ENCODE results near the gene RSPO3. TPM values are rescaled to one million over a fixed set of nuclear protein-coding genes. Genes with fewer than 3 reads are reported as not detected.

Gene RSPO3
- total RNA-seq, 1 experiment from 2014 or later = not detected

DNA sequence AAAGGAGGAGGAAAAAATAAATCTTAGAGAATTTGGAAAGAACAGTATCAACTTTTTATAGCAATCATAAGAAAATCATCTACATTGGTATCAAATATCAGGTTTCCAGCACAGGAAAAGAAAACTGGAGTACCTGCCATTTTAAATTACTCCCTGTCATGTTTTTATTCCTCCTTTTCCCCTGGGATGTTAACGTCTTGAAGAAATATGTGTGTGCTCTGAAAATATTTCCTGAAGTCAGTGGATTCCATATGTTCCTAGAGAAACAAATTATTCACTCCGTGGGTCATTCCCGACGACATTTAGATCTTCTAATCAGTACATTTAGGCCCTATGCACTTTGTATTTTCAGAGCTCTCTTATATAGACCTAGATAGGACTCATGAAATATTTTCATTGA is 42.0 kb upstream of the RSPO3 start:
- H2AFZ ChIP-seq = no peak overlapping the region
- H3K4me3 ChIP-seq = no peak overlapping the region
- no peaks in the 10 kb centered on the region for H3K9me3 ChIP-seq (ENCODE audit: insufficient read depth, low read depth)
- H3K36me3 ChIP-seq (ENCODE audit: low read depth) = no peaks in the 10 kb centered on the region
- H3K79me2 ChIP-seq (ENCODE audit: low read depth) = no peaks in the 10 kb centered on the region
- no peak overlapping the region for H3K27ac ChIP-seq
- H3K4me2 ChIP-seq = no peak overlapping the region
- DNase-seq = no peak
- H3K4me1 ChIP-seq (replicated peaks; ENCODE audit: insufficient read depth) = peaks cover 5% of the 10 kb centered on the region
- no peaks in the 10 kb centered on the region for H3F3A ChIP-seq (ENCODE audit: insufficient read depth, low read depth)
- intact Hi-C loops (cut with micrococcal nuclease; ENCODE audit: unreplicated experiment) = no loop called here
- ChIA-PET POLR2A (ENCODE audit: unreplicated experiment) (no interaction called here), CTCF (no interaction called here)
- H3K9me2 ChIP-seq (ENCODE audit: insufficient read depth) = no peaks in the 10 kb centered on the region
- TF ChIP-seq, protein P1, sequence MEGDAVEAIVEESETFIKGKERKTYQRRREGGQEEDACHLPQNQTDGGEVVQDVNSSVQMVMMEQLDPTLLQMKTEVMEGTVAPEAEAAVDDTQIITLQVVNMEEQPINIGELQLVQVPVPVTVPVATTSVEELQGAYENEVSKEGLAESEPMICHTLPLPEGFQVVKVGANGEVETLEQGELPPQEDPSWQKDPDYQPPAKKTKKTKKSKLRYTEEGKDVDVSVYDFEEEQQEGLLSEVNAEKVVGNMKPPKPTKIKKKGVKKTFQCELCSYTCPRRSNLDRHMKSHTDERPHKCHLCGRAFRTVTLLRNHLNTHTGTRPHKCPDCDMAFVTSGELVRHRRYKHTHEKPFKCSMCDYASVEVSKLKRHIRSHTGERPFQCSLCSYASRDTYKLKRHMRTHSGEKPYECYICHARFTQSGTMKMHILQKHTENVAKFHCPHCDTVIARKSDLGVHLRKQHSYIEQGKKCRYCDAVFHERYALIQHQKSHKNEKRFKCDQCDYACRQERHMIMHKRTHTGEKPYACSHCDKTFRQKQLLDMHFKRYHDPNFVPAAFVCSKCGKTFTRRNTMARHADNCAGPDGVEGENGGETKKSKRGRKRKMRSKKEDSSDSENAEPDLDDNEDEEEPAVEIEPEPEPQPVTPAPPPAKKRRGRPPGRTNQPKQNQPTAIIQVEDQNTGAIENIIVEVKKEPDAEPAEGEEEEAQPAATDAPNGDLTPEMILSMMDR (conservative IDR thresholded peaks at IDR 0.05) = no peak
- no peak for TF ChIP-seq EZH2 (IDR thresholded peaks at IDR 0.05; ENCODE audit: low read depth)
- no TSS peak for BruUV-seq (replicated peaks)
- H4K20me1 ChIP-seq (ENCODE audit: insufficient read depth) = no peaks in the 10 kb centered on the region
- no peaks in the 10 kb centered on the region for H3K27me3 ChIP-seq (ENCODE audit: insufficient read depth, low read depth)

DNA sequence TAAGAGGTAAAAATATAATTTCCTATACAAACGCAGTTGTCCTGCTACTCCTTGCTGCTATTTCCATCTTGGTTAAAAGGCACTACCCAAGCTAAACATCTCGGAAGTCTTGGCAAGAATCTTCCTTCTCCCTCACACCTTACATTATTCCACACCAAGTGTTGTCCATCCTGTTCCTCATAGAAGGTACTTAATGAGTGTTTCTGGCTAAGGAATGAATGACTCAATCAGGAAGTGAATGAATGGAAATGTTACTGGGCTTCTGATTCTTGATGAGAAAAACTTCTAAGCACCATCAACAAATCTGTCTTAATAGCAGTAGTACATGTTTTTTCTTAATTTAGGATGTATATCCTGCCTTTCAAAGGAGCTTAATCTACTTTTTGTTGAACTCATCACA is 40.6 kb upstream of the RSPO3 start:
- no peak for DNase-seq
- POLR2A ChIA-PET (ENCODE audit: unreplicated experiment) = no interaction called here
- H3K79me2 ChIP-seq (ENCODE audit: low read depth) = no peaks in the 10 kb centered on the region
- no peak overlapping the region for H3K27ac ChIP-seq
- CTCF ChIA-PET = no interaction called here
- H4K20me1 ChIP-seq (ENCODE audit: insufficient read depth) = no peaks in the 10 kb centered on the region
- H3K27me3 ChIP-seq (ENCODE audit: insufficient read depth, low read depth) = no peaks in the 10 kb centered on the region
- no peaks in the 10 kb centered on the region for H3F3A ChIP-seq (ENCODE audit: insufficient read depth, low read depth)
- BruUV-seq (replicated peaks) = no TSS peak
- H3K36me3 ChIP-seq (ENCODE audit: low read depth) = no peaks in the 10 kb centered on the region
- peaks cover 5% of the 10 kb centered on the region for H3K4me1 ChIP-seq (replicated peaks; ENCODE audit: insufficient read depth)
- no peak overlapping the region for H3K4me2 ChIP-seq
- no peak overlapping the region for H3K4me3 ChIP-seq
- TF ChIP-seq EZH2 (IDR thresholded peaks at IDR 0.05; ENCODE audit: low read depth) = no peak
- TF ChIP-seq, protein P1 (conservative IDR thresholded peaks at IDR 0.05) = no peak
- no peaks in the 10 kb centered on the region for H3K9me2 ChIP-seq (ENCODE audit: insufficient read depth)
- intact Hi-C loops (cut with micrococcal nuclease; ENCODE audit: unreplicated experiment) = no loop called here
- no peaks in the 10 kb centered on the region for H3K9me3 ChIP-seq (ENCODE audit: insufficient read depth, low read depth)
- H2AFZ ChIP-seq = no peak overlapping the region; the same call in 1 of the 2 replicates

DNA sequence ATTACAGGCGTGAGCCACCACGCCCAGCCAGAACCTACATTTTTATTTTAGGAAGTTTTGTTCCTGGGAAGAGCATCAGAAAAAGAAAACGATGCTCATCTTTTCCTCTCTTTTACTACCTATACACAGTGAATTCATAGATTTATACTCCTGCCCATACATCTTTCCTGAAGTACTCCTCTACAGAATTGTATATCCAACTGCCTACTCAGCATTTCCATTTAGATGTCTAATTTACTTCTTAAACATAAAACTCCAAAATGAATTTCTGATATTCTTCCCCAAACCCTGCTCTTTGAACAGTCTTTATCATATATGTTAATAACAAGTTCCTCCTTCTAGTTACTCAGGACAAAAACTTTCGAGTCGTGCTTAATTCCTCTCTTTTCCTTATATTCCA is 39.8 kb upstream of the RSPO3 start:
- Histone ChIP-seq H3K27ac (no peak overlapping the region), H3K36me3 (ENCODE audit: low read depth) (no peaks in the 10 kb centered on the region), H3K4me1 (replicated peaks; ENCODE audit: insufficient read depth) (peaks cover 5% of the 10 kb centered on the region), H4K20me1 (ENCODE audit: insufficient read depth) (no peaks in the 10 kb centered on the region), H3K79me2 (ENCODE audit: low read depth) (no peaks in the 10 kb centered on the region), H3K27me3 (ENCODE audit: insufficient read depth, low read depth) (no peaks in the 10 kb centered on the region), H3K9me3 (ENCODE audit: insufficient read depth, low read depth) (no peaks in the 10 kb centered on the region), H3F3A (ENCODE audit: insufficient read depth, low read depth) (no peaks in the 10 kb centered on the region), H3K4me2 (no peak overlapping the region), H3K9me2 (ENCODE audit: insufficient read depth) (no peaks in the 10 kb centered on the region), H2AFZ (no peak overlapping the region), H3K4me3 (no peak overlapping the region)
- no peak for DNase-seq
- BruUV-seq (replicated peaks) = no TSS peak
- ChIA-PET CTCF (no interaction called here), POLR2A (ENCODE audit: unreplicated experiment) (no interaction called here)
- intact Hi-C loops (cut with micrococcal nuclease; ENCODE audit: unreplicated experiment) = no loop called here
- no peak for TF ChIP-seq EZH2 (IDR thresholded peaks at IDR 0.05; ENCODE audit: low read depth)
- TF ChIP-seq, protein P1 (conservative IDR thresholded peaks at IDR 0.05) = no peak
